HG03457 (cell line): ENCODE data around the gene CNOT8.

Experiments
- ATAC-seq: cut with Tn5 transposase; IDR thresholded peaks from one replicate; pipeline ENCODE4 v1.9.1; 2021; ENCODE audit warnings: moderate number of reproducible peaks; ENCODE audit not compliant: unreplicated experiment

The CNOT8 gene

GRCh38 chr5:154863291-154864080, 5.1 kb downstream of the CNOT8 start:
- no peak for ATAC-seq

GRCh38 chr5:154865466-154866184, 7.2 kb downstream of the CNOT8 start:
- ATAC-seq: no peak

DNA sequence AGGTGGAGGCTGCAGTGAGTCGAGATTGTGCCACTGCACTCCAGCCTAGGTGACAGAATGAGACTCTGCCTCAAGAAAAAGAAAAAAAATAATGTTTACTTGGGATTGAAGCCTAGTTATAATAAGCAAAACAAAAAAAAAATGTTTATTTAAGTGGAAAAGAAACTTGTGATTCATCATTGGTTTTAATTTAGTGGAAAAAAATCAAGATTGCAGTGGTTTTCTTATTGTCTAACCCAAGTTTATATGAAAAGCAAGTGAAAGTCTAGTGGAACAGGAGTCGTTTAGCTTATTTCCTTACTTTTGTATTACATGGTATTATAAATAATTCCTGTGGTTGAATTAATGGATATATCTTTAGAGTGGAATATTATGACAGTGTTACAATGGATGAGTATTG, 8.4 kb downstream of the CNOT8 start:
- no peak for ATAC-seq

GRCh38 chr5:154868702-154869101, 10.3 kb downstream of the CNOT8 start:
- no peak for ATAC-seq

DNA sequence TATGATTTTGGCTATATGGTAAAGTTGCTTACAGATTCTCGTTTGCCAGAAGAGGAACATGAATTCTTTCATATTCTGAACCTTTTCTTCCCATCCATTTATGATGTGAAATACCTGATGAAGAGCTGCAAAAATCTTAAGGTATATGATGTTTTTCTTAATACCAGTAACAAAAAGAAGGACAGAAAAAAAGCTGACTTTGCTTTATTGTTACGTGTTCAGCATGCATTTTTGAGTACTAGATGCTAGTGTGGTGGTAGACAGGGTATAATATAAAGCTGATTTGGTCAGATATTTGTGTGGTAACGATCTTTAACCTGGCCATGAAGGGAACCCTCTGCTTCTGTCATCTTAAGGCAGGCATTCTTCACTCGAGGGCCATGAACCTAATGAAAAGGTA, 13.3 kb downstream of the CNOT8 start:
- no peak for ATAC-seq

DNA sequence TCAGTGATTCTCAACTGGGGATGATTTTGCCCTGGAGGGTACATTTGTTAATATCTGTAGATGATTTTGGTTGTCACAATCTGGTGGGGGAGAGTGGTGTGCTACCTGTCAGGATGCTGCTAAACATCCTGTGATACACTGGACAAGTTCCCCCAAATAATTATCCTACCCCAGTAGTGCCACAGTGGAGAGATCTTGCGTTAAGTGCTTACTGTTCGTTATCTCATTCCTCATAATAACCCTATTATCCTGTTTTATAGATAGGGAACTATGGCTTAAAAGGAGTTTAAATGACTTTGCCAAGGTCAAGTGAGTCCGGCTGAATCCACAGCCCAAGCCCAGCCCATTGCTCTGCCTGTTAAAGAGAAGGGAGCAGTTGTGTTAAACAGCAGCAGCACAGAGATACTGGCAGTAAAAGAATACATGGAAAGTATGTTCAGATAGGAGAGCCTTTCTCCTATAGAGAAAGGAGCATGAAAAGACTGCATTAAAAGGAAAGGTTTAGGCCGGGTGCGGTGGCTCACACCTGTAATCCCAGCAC, 15.4 kb downstream of the CNOT8 start:
- no peak for ATAC-seq

GRCh38 chr5:154878642-154879335, 20.4 kb downstream of the CNOT8 start:
- ATAC-seq: no peak

- no peak for ATAC-seq
Measured at GRCh38 chr5:154881986-154882385, 23.6 kb downstream of the CNOT8 start.

DNA sequence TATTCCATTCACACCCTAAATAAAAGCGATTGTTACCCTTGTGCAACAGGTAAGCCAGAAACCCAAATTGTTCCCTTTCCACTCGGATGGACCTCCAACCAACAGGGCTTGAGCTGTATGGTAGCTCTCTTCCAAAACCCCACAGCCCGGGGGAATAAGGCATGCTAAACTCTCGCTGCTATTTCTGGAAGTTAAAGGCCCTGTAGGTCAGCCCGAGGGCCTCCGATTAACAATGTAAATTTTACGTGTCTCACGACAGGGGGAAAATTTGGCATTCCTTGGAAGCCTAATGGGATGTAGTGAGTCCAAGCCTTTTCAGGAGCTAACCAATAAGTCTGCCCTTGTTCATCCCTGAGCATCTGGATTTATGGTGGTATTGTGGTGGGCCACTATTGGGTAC, 26.0 kb downstream of the CNOT8 start:
- ATAC-seq: no peak

- no peak for ATAC-seq
Measured at GRCh38 chr5:154885439-154885838, 27.0 kb downstream of the CNOT8 start.

- ATAC-seq: no peak
Measured at GRCh38 chr5:154892369-154892771, 33.9 kb downstream of the CNOT8 start.

GRCh38 chr5:154893381-154893780, 35.0 kb downstream of the CNOT8 start:
- no peak for ATAC-seq

- no peak for ATAC-seq
Measured at GRCh38 chr5:154895606-154896561, 37.5 kb downstream of the CNOT8 start.

- ATAC-seq: no peak
Measured at GRCh38 chr5:154896562-154897165, 38.2 kb downstream of the CNOT8 start.

DNA sequence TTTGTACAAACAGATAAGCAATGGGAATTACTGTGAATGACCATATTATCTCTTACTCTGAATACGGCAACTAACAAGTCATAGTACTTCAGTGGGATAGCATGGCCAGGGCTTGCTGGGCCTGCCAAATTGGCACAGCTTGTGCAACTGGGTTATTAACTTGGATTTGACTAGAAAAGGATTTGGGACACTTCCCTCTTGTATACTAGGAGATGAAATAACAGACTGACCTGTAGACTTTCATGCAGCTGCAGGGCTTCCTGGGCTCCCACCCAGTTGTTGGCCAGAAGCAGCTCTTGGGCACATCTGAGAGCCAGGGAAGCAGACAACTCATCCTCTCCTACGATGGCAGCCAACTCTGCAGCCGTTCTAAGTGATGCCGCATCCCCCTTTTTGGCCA, 39.8 kb downstream of the CNOT8 start:
- no peak for ATAC-seq

GRCh38 chr5:154899151-154899816, 40.9 kb downstream of the CNOT8 start:
- ATAC-seq: no peak

DNA sequence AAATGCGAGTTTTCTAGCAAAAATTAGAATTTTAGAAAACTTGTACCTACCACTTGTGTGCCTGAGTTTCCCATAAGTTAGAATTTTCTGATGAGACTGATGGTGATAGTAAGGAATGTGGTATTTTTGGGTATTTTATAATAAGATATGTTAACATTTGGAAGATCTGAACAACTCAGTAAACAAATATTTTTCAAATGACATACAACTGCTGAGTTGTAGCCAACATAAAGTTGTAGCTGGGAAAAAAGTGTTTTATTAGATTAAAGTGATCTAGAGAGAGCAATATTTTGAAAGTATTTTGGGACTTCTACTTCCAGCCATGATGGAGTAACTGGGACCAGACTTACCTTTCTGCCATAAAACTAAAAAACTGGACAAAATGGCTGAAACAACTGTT, 41.6 kb downstream of the CNOT8 start:
- no peak for ATAC-seq

DNA sequence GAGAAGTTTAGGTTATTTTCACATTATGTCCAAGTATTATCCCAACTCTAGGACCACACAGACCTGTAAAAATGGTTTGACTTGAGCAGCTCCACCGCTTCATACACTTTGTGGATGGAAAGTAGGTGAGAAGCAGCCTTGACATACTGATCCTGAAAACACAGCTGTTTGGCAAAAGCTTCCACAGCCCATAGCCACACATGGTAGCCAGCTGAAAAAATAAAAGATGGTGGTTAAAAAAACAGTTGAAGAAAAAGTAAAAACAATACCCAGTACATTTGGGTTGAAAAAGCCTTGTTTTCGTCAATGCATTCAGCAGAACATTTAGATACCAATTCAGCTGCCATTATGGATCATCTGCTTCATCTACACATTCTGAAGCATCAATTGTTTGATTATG, 42.8 kb downstream of the CNOT8 start:
- ATAC-seq: no peak

DNA sequence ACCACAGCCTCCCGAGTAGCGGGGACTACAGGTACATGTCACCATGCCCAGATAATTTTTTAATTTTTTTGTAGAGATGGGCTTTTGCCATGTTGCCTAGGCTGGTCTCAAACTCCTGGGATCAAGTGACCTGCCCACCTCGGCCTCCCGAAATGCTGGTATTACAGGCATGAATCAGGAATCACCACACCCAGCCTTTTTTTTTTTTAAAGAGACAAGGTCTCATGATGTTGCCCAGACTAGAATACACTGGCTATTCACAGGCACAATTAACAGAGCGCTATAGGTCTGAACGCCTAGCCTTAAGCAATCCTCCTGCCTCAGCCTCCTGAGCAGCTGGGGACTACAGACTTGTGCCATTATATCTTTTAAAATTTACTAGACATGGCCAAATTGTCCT, 43.5 kb downstream of the CNOT8 start:
- no peak for ATAC-seq
